Sigmoid colon (tissue), 7 donors: ENCODE results near the gene CSRP2. TPM values are rescaled to one million over a fixed set of nuclear protein-coding genes. Genes with fewer than 3 reads are reported as not detected.
A peak's percentile ranks its signal among the peaks of the same experiment; 100 is the strongest.

Experiments
- DNase-seq: peaks from one replicate; pipeline ENCODE4 v3.0.0-alpha.2; 2019
- H3K27ac ChIP-seq, 4 donors: fragments of 200-600 bp; sonication (generic); one replicate each; pipeline ENCODE4 v1.5.1; 2016 to 2019; ENCODE audit warnings: mild to moderate bottlenecking in 1 of 4
- H3K27me3 ChIP-seq, 3 donors: fragments of 200-600 bp; sonication (generic); one replicate each; pipeline ENCODE4 v1.5.1; 2019; ENCODE audit warnings: mild to moderate bottlenecking in 1 of 3
- H3K36me3 ChIP-seq, 4 donors: fragments of 200-600 bp; sonication (generic); one replicate each; pipeline ENCODE4 v1.5.1; 2016 to 2019
- H3K4me1 ChIP-seq, 4 donors: fragments of 200-600 bp; sonication (generic); one replicate each; pipeline ENCODE4 v1.5.1; 2017 to 2019
- H3K4me3 ChIP-seq, 4 donors: fragments of 200-600 bp; sonication (generic); one replicate each; pipeline ENCODE4 v1.5.1; 2017 to 2019; ENCODE audit warnings: mild to moderate bottlenecking in 2 of 4, moderate library complexity in 1 of 4
- H3K9me3 ChIP-seq, 4 donors: fragments of 200-600 bp in 3 of 4; sonication (generic) in 3 of 4; one replicate each; pipeline versions ENCODE4 v1.5.1 to v1.6.1; 2013 to 2019
- CTCF ChIP-seq, 4 experiments: fragments of 450-650 bp in 3 of 4; fragments of 200-600 bp in 1 of 4; IDR thresholded peaks; one replicate each; pipeline ENCODE4 v1.5.1; 2016 to 2019; ENCODE audit warnings: antibody characterized with exemption in 4 of 4, mild to moderate bottlenecking in 3 of 4, moderate library complexity in 2 of 4
- EP300 ChIP-seq, 4 donors: sonication (generic); formaldehyde crosslinking; IDR thresholded peaks; one replicate each; pipeline ENCODE4 v1.6.1; 2017; ENCODE audit warnings: antibody characterized with exemption in 4 of 4
- POLR2A ChIP-seq, 2 donors: fragments of 450-650 bp; IDR thresholded peaks; one replicate each; pipeline ENCODE4 v1.6.1; 2016; ENCODE audit warnings: antibody characterized with exemption in 2 of 2, mild to moderate bottlenecking in 2 of 2, moderate library complexity in 2 of 2
- POLR2AphosphoS5 ChIP-seq, 4 donors: sonication (generic); formaldehyde crosslinking; IDR thresholded peaks; one replicate each; pipeline ENCODE4 v1.6.1; 2017; ENCODE audit warnings: antibody characterized with exemption in 4 of 4
- WGBS, 2 donors: extraction: QIAGEN DNeasy Blood & Tissue Kit; methylation state at CpG; one replicate each; pipeline ENCODE4 v1.1.7; 2013; 5-methylcytosine and 5-hydroxymethylcytosine counted together
- intact Hi-C: fragments of 100-400 bp; cut with DNase I; formaldehyde crosslinking; loops from one replicate; pipeline ENCODE4 v1.15.1; 2023
- polyA plus RNA-seq, 3 donors: library from polyadenylated mRNA; stranded (reverse); fragments of 200-250 nt; gene quantifications; one replicate each; pipeline ENCODE4 v1.2.3, GENCODE V29; 2013
- total RNA-seq, 4 donors: library from RNA; depleted of rRNA; stranded (reverse); fragments of >200 nt; gene quantifications; one replicate each; pipeline ENCODE4 v1.1.0, GENCODE V29; 2016
- donor health status: healthy with polysubstance abuse.
- donor health status: Bipolar disorder and iron deficiency.
- donor health status: healthy.

Gene CSRP2
- total and polyA plus RNA-seq, 7 donors: 3.2 to 46.2 (median 12.7) TPM

GRCh38 chr12:76871082-76871481 is 7.7 kb downstream of the CSRP2 start:
- DNase-seq: no peak
- no peaks in the 10 kb centered on the region for H3K9me3 ChIP-seq
- no peaks in the 10 kb centered on the region for H3K27me3 ChIP-seq
- H3K4me3 ChIP-seq: no peak overlapping the region
- peaks cover 0 to 10% (median 4%) of the 10 kb centered on the region in 4 donors for H3K4me1 ChIP-seq
- no peaks in the 10 kb centered on the region for H3K36me3 ChIP-seq
- TF ChIP-seq EP300 (IDR thresholded peaks at IDR 0.05): no peak
- TF ChIP-seq CTCF (IDR thresholded peaks at IDR 0.05): no peak
- no peak for TF ChIP-seq POLR2AphosphoS5 (IDR thresholded peaks at IDR 0.05)
- TF ChIP-seq POLR2A (IDR thresholded peaks at IDR 0.05): no peak
- no peak overlapping the region for H3K27ac ChIP-seq
- intact Hi-C loops: loop anchor here (10.0 kb wide), 1 partner anchor 786 kb away; the partner anchor contains the start of gene NAP1L1
- 83 to 89% methylated on average over 2 of the region's 2 CpGs for WGBS, 2 donors

- H3K27me3 ChIP-seq: no peaks in the 10 kb centered on the region
- peaks cover 0 to 37% (median 32%) of the 10 kb centered on the region in 4 donors for H3K4me1 ChIP-seq
- no peaks in the 10 kb centered on the region for H3K9me3 ChIP-seq
- peak overlapping the region in 1 of 4 donors; percentile 28 for H3K27ac ChIP-seq
- H3K4me3 ChIP-seq: no peak overlapping the region
- 65 to 83% methylated on average over 8 of the region's 8 CpGs for WGBS, 2 donors
- intact Hi-C loops: no loop called here
- DNase-seq: no peak
- no peaks in the 10 kb centered on the region for H3K36me3 ChIP-seq
- TF ChIP-seq POLR2AphosphoS5 (IDR thresholded peaks at IDR 0.05) (no peak), POLR2A (IDR thresholded peaks at IDR 0.05) (no peak), CTCF (IDR thresholded peaks at IDR 0.05) (no peak), EP300 (IDR thresholded peaks at IDR 0.05) (no peak)
Observed at GRCh38 chr12:76866726-76867125, 12.1 kb downstream of the CSRP2 start.

GRCh38 chr12:76866151-76866567 is 12.7 kb downstream of the CSRP2 start:
- no peaks in the 10 kb centered on the region for H3K27me3 ChIP-seq
- no peaks in the 10 kb centered on the region for H3K9me3 ChIP-seq
- 65 to 87% methylated on average over 8 of the region's 8 CpGs for WGBS, 2 donors
- intact Hi-C loops: no loop called here
- TF ChIP-seq EP300 (IDR thresholded peaks at IDR 0.05) (no peak), POLR2AphosphoS5 (IDR thresholded peaks at IDR 0.05) (no peak), CTCF (IDR thresholded peaks at IDR 0.05) (no peak), POLR2A (IDR thresholded peaks at IDR 0.05) (no peak)
- no peak overlapping the region for H3K4me3 ChIP-seq
- H3K4me1 ChIP-seq: peaks cover 0 to 37% (median 31%) of the 10 kb centered on the region in 4 donors
- H3K36me3 ChIP-seq: no peaks in the 10 kb centered on the region
- peak overlapping the region in 1 of 4 donors; percentile 28 for H3K27ac ChIP-seq
- DNase-seq: no peak

GRCh38 chr12:76864791-76865400 is 13.9 kb downstream of the CSRP2 start:
- peaks cover 0 to 49% (median 38%) of the 10 kb centered on the region in 4 donors for H3K4me1 ChIP-seq
- whole genome bisulfite sequencing, 2 donors: 74 to 81% methylated on average over 2 of the region's 2 CpGs
- H3K4me3 ChIP-seq: no peak overlapping the region

More at GRCh38 chr12:76864791-76865400, 13.9 kb downstream of the CSRP2 start:
- no peak for DNase-seq
- no peaks in the 10 kb centered on the region for H3K36me3 ChIP-seq
- H3K9me3 ChIP-seq: no peaks in the 10 kb centered on the region
- peak overlapping the region in 1 of 4 donors; percentile 69 for H3K27ac ChIP-seq
- H3K27me3 ChIP-seq: no peaks in the 10 kb centered on the region
- TF ChIP-seq CTCF (IDR thresholded peaks at IDR 0.05): no peak
- TF ChIP-seq POLR2A (IDR thresholded peaks at IDR 0.05): no peak
- TF ChIP-seq EP300 (IDR thresholded peaks at IDR 0.05): no peak
- intact Hi-C loops: no loop called here
